GM18507 (cell line): Measurements from ENCODE around the gene PDP2.

Experiments used
- DNase-seq: peaks from one replicate; pipeline ENCODE4 v3.0.0; 2011; ENCODE audit warnings: low read depth; ENCODE audit not compliant: insufficient read length; ENCODE audit errors: extremely low spot score
- FAIRE-seq: peaks from 2 replicates; lab custom pipeline; 2011; peaks lifted over from hg19 to GRCh38; lab: Jason Lieb, UNC

PDP2 gene

GRCh38 chr16:66913711-66914110 lies 33.4 kb downstream of the PDP2 start:
- DNase-seq = no peak
- FAIRE-seq = no peak

- DNase-seq = no peak
- no peak for FAIRE-seq
Measured at GRCh38 chr16:66914541-66914940, 34.2 kb downstream of the PDP2 start.

DNA sequence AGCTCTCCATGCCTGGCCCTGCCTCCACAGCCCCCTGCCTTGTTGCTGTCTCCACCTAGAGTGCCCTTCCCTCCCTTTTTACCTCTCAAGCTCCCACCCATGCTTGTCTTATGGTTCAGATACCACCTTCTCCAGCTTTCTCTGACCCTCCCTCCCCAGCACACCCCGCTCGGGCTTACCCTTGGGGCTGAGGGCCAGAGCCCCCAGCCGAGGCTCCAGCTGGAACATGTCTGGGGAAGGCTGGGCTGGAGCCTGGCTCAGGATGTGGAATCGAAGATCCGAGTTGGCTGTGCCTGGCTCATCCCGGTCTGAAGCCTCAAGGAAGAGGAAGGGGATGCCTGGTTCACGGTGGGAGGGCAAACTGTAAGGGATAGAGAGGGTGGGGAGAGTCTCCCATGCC lies 34.7 kb downstream of the PDP2 start:
- no peak for FAIRE-seq
- DNase-seq = no peak

- no peak for FAIRE-seq
Measured at GRCh38 chr16:66916518-66916917, 36.2 kb downstream of the PDP2 start.

GRCh38 chr16:66917741-66918140 lies 37.4 kb downstream of the PDP2 start:
- no peak for DNase-seq
- FAIRE-seq = no peak

More at GRCh38 chr16:66916518-66916917, 36.2 kb downstream of the PDP2 start:
- no peak for DNase-seq

DNA sequence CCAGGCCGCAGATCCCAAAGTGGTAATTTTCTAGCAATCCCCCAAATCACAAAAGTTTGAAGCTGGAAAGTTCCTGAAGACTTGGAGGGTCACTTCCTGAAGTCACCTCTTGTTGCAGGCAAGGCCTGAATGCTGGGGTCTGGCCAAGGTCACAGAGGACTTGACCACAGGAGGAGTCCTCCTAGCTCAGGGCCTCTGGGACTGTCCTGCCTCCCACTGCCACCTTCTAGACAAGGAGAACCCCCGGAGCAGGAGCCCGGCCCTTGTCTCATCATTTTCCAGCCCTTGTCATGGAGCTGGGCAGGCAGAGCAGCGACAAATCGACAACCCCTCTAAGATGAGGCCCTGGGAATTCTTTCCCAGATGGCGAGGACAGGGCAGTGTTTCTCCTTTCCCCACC lies 38.0 kb downstream of the PDP2 start:
- no peak for FAIRE-seq
- DNase-seq = no peak

GRCh38 chr16:66918803-66919568 lies 38.7 kb downstream of the PDP2 start, which contains the start of gene CDH16:
Gene CDH16, minus strand, starts transcription at chr16:66918885. Its CDS starts 820 bp downstream, at chr16:66918065.
- no peak for FAIRE-seq

GRCh38 chr16:66919569-66920298 lies 39.4 kb downstream of the PDP2 start:
- FAIRE-seq = no peak
- no peak for DNase-seq

More at GRCh38 chr16:66918803-66919568, 38.7 kb downstream of the PDP2 start, which contains the start of gene CDH16:
- no peak for DNase-seq

DNA sequence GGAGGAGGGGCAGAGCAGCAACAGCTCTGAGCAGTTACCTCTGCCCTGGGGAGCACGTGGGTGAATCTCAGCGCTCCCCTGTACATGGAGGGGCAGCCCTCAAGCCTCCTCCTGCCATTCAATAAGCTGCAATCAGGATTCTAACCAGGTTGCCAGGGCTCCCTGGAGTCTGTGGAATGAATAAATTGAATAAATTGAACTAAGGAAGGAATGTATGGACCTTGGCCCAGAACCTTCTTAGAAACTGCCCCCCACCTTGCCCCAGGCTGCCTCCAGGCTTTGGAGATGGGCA lies 39.9 kb downstream of the PDP2 start:
- FAIRE-seq (no peak), DNase-seq (no peak)

DNA sequence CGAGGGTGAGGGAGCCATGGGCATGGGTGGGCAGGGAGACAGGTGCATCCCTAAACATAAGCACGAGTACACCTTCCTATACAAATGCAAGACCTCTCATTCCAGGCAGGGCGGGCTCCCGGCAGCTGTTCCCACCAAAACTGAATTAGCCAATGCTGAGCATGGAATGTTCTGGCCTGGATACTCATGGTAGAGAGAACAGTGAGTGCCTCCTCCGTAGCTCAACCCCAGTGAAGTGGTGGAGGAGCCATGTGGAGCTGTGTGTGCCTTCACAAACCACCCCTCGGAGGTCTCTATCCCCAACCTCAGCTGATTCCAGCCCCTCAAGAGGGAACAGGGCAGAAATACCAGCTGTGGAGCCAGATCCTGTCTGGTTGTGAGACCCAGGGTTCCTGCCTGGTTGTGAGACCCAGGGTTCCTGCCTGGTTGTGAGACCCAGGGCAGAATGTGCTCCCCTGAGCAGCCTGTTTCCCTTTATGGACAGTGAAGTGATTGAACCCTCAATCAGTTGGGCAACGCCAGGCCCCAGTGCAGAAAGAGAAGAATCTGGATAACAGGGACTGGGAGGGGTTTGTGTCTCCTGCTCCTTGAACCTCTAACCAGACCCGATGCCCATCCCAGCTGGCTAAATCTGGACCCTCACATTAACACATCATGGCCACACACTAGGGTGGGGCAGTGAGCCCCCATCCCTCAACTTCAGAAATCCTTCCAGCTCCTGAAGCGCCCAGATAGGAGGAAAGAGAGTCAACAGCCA lies 40.8 kb downstream of the PDP2 start:
- FAIRE-seq = no peak
- no peak for DNase-seq

DNA sequence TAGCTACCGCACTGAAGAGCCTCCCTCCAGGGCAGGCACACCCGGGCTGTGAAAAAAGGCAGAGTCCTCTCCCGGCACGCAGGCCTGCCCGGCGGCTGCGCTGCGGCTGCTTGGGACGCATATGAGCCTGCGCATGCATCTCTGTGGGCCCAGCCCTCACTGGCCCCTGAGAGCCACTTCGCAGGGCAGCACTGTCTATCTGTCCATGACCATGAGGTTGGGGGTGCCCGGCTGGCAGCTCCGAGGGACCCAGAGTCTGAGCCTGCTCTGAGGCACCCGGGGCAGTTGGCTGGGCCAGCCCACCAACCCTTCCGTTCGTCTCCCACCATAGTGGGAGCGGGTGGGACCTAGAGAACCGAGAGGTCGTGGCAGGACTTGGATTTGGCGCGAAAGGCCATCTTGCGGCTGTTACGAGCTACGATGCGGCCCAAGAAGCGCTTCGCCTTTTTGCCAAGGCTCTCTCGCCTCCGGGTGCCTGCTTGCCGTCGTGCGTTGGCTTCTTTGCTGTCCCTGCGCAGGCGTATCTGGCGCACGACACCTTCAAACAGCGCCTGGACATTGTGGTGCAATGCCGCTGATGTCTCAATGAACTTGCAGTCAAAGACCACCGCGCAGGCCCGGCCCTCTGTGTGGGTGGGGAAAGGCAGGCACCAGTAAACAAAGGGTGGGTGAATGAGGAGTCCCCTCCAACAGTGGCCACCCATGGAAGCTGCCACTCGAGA lies 41.6 kb downstream of the PDP2 start:
- FAIRE-seq (no peak), DNase-seq (no peak)

GRCh38 chr16:66923247-66923731 lies 43.0 kb downstream of the PDP2 start:
- FAIRE-seq (no peak), DNase-seq (no peak)

GRCh38 chr16:66923866-66924265 lies 43.6 kb downstream of the PDP2 start:
- FAIRE-seq (no peak), DNase-seq (no peak)

GRCh38 chr16:66924527-66925321 lies 44.4 kb downstream of the PDP2 start:
- DNase-seq = no peak
- FAIRE-seq = no peak

DNA sequence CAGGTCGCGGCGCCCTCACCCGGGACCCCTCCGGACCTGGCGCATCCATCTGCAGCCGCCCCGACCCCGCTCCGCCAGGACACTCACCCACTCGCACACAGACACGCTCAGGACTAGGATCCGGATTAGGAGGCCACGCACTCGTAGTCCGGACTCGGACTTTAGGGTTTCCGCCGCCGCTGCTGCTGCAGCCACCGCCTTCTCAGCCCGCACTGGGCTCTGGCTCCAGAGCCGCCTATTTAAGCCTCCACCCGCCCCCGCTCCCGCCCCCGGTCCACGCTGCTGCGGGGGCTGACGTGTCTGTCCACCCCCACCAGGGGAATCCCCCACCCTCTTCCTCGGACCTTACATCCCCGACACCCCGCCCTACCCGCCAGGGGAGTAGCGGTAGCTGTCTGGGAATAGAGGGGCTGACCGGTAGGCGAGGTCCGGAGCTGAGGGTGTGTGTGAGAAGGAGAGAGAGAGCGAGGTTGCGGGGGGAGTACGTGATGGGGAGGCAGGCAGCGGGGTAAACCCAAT lies 45.1 kb downstream of the PDP2 start, which contains the start of gene RRAD:
TSS of gene RRAD (minus strand) at position 214 of the 519 bp plus-strand sequence. CDS start 356 bp downstream, outside the sequence.
- DNase-seq (no peak), FAIRE-seq (no peak)

GRCh38 chr16:66926171-66926947 lies 46.0 kb downstream of the PDP2 start:
- FAIRE-seq = no peak
- DNase-seq = no peak

DNA sequence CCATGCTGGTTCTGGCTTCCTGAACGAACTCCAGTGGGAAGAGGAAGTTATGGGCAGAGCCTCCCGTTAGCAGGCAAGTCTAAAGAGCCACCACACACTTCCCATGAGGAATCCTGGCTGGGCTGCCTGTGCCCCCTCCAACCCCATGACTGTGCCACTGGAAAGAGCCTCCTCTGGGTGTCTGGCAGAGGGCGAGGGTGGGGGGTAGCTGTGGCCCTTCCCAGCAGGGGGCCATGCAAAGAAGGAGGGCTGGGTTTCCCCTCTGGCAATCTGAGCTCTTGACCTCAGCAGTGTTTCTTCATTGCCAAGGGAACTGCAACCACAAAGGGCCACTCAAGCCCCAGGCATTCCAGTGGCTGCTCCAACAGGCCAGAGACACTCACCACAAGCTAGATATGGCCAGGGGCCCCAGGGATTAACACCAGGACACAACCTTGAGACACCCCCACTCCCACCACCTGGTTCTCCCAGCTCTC lies 46.7 kb downstream of the PDP2 start:
- DNase-seq (no peak), FAIRE-seq (no peak)
